Esophagus muscularis mucosa (tissue), 4 donors: Measurements from ENCODE around the gene PRPF38B. TPM values are rescaled to one million over a fixed set of nuclear protein-coding genes. Genes with fewer than 3 reads are reported as not detected.

Experiments used
- DNase-seq: peaks from one replicate; pipeline ENCODE4 v3.0.0-alpha.2; 2017; ENCODE audit errors: extremely low spot score
- H3K27ac ChIP-seq, 4 donors: fragments of 200-600 bp; sonication (generic); replicated peaks in 1 of 4; 1 replicate in 3 of 4; 2 replicates in 1 of 4; pipeline ENCODE4 v1.5.1; 2016 to 2019; ENCODE audit warnings: mild to moderate bottlenecking in 1 of 4
- H3K27me3 ChIP-seq, 4 donors: fragments of 200-600 bp; sonication (generic); one replicate each; pipeline versions ENCODE4 v1.5.1 to v1.6.0; 2016 to 2019
- H3K36me3 ChIP-seq, 4 donors: fragments of 200-600 bp; sonication (generic); one replicate each; pipeline ENCODE4 v1.5.1; 2016 to 2019
- H3K4me1 ChIP-seq, 4 donors: fragments of 200-600 bp; sonication (generic); one replicate each; pipeline ENCODE4 v1.5.1; 2016 to 2019
- H3K4me3 ChIP-seq, 4 donors: fragments of 200-600 bp; sonication (generic); 1 replicate in 2 of 4; 2 replicates in 2 of 4; pipeline ENCODE4 v1.5.1; 2016 to 2019; ENCODE audit warnings: mild to moderate bottlenecking in 4 of 4, moderate library complexity in 1 of 4
- H3K9me3 ChIP-seq, 4 donors: fragments of 200-600 bp; sonication (generic); 1 replicate in 3 of 4; 2 replicates in 1 of 4; pipeline ENCODE4 v1.5.1; 2016 to 2019
- CTCF ChIP-seq, 3 experiments: fragments of 200-600 bp in 2 of 3; fragments of 450-650 bp in 1 of 3; sonication (generic) in 2 of 3; IDR thresholded peaks; one replicate each; pipeline ENCODE4 v1.5.1; 2017 to 2019; ENCODE audit warnings: antibody characterized with exemption in 3 of 3, mild to moderate bottlenecking in 2 of 3, moderate library complexity in 1 of 3
- EP300 ChIP-seq: sonication (generic); formaldehyde crosslinking; IDR thresholded peaks from one replicate; pipeline ENCODE4 v1.6.1; 2017; ENCODE audit warnings: antibody characterized with exemption
- POLR2A ChIP-seq: fragments of 450-650 bp; IDR thresholded peaks from one replicate; pipeline ENCODE4 v1.6.1; 2017; ENCODE audit warnings: antibody characterized with exemption, moderate library complexity, mild to moderate bottlenecking, low read depth
- POLR2AphosphoS5 ChIP-seq, 2 donors: sonication (generic); formaldehyde crosslinking; IDR thresholded peaks; one replicate each; pipeline ENCODE4 v1.6.1; 2017; ENCODE audit warnings: antibody characterized with exemption in 2 of 2
- WGBS: methylation state at CpG from one replicate; pipeline ENCODE4 v1.1.5; 2018; 5-methylcytosine and 5-hydroxymethylcytosine counted together
- intact Hi-C: fragments of 100-400 bp; cut with DNase I; formaldehyde crosslinking; loops from one replicate; pipeline ENCODE4 v1.15.1; 2023
- total RNA-seq, 4 donors: library from RNA; depleted of rRNA; stranded (reverse); fragments of >200 nt; gene quantifications; one replicate each; pipeline versions ENCODE4 v1.1.0 to v1.2.1, GENCODE V29; 2016

The PRPF38B gene
- total RNA-seq, 4 donors from 2014 or later, result 15.9 to 32.4 (median 16.9) TPM

DNA sequence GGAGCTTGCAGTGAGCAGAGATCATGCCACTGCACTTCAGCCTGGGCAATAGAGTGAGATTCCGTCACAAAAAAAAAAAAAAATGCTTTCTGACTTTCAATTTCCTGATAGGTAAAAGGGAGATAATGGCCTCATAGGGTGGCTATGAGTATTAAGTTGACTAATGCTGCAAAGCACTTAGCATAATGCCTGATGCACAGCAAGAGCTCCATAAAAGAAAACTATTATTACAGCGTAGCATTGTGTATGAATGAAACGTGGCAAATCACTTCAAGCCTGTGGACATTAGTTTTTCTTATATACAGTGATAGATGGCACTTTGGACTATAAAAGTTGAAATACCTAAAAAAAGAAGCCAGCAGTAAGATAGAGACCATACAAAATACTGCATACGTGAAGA lies 37.4 kb downstream of the PRPF38B start:
- H3K36me3 ChIP-seq, result no peaks in the 10 kb centered on the region
- TF ChIP-seq POLR2AphosphoS5 (IDR thresholded peaks at IDR 0.05), result no peak
- TF ChIP-seq EP300, result no peak
- TF ChIP-seq POLR2A, result no peak
- no peak for TF ChIP-seq CTCF (IDR thresholded peaks at IDR 0.05)
- no peaks in the 10 kb centered on the region for H3K9me3 ChIP-seq
- no peak for DNase-seq
- no peaks in the 10 kb centered on the region for H3K27me3 ChIP-seq
- WGBS, result 93% methylated on average over 4 of the region's 4 CpGs
- no peak overlapping the region for H3K4me3 ChIP-seq
- no peak overlapping the region for H3K27ac ChIP-seq
- H3K4me1 ChIP-seq, result no peaks in the 10 kb centered on the region
- intact Hi-C loops, result no loop called here

DNA sequence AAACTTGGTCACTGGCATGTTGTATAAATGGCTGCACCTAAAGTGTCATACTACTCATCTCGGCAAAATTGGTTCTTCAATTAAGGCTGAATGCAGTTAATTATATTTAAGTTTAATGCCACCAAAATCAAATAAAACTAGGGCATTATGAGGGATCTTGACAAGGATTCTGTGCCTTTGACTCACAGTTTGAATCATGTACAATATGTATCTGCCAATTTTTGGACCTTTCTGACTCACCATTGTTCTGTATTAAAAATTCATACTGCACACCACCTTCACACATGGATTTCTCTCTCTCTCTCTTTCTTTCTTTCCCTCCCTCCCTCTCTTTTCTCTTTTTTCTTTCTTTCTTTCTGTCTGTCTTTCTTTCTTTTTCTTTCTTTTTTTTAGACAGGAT lies 40.3 kb downstream of the PRPF38B start:
- Histone ChIP-seq H3K9me3 (no peaks in the 10 kb centered on the region), H3K27me3 (no peaks in the 10 kb centered on the region), H3K27ac (no peak overlapping the region), H3K4me1 (no peaks in the 10 kb centered on the region), H3K36me3 (no peaks in the 10 kb centered on the region), H3K4me3 (no peak overlapping the region)
- 93% methylated on average over 1 of the region's 1 CpG for WGBS
- no peak for TF ChIP-seq POLR2A
- TF ChIP-seq EP300, result no peak
- no peak for TF ChIP-seq POLR2AphosphoS5 (IDR thresholded peaks at IDR 0.05)
- no peak for TF ChIP-seq CTCF (IDR thresholded peaks at IDR 0.05)
- intact Hi-C loops, result no loop called here
- no peak for DNase-seq

DNA sequence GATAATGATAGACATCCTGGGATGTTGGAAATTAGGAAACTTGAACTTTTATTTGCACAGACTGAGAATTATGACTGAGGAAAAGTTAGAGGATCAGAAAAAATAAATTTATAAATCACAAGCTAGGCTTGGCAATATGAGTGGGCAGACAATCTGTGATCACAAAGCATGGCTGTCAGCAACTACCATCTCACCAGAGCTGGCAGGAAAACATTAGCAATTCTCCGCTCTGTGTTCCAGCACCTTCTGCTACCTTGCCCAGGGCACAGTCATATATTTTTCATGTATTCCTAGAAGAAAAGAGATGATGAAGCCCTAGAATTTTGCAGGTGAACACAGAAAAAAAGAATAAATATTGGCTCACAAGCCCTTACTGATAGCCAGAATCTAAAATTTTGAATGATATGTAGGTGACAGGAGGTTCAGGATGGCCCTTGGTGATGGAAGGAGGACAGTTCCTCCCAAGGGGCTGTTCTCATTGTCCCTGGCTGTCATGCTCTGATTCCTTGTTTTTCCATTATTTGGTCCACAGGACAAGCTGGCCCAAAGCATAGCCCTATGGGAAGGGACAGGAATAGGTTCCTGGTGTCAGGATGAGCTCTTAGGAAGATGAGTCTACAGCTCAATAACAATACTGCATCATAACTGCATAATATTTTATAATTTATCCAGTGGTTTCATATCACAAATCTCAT lies 42.2 kb downstream of the PRPF38B start:
- H3K4me3 ChIP-seq, result no peak overlapping the region
- DNase-seq, result no peak
- TF ChIP-seq POLR2AphosphoS5 (IDR thresholded peaks at IDR 0.05), result no peak
- no peak for TF ChIP-seq EP300
- TF ChIP-seq POLR2A, result no peak
- TF ChIP-seq CTCF (IDR thresholded peaks at IDR 0.05), result no peak
- intact Hi-C loops, result no loop called here
- no peaks in the 10 kb centered on the region for H3K4me1 ChIP-seq
- no peak overlapping the region for H3K27ac ChIP-seq
- H3K36me3 ChIP-seq, result no peaks in the 10 kb centered on the region
- no peaks in the 10 kb centered on the region for H3K9me3 ChIP-seq
- peaks cover 0 to 8% (median 0%) of the 10 kb centered on the region in 4 donors for H3K27me3 ChIP-seq
- WGBS, result 95% methylated on average over 1 of the region's 1 CpG

- H3K27me3 ChIP-seq, result peaks cover 0 to 8% (median 0%) of the 10 kb centered on the region in 4 donors
- DNase-seq, result no peak
- no peak overlapping the region for H3K27ac ChIP-seq
- intact Hi-C loops, result no loop called here
- WGBS, result 64% methylated on average over 6 of the region's 6 CpGs
- TF ChIP-seq CTCF (IDR thresholded peaks at IDR 0.05) (no peak), POLR2A (no peak), POLR2AphosphoS5 (IDR thresholded peaks at IDR 0.05) (no peak), EP300 (no peak)
- no peaks in the 10 kb centered on the region for H3K4me1 ChIP-seq
- no peaks in the 10 kb centered on the region for H3K9me3 ChIP-seq
- H3K36me3 ChIP-seq, result no peaks in the 10 kb centered on the region
- no peak overlapping the region for H3K4me3 ChIP-seq
Measured at GRCh38 chr1:108742253-108742652, 50.1 kb downstream of the PRPF38B start.

DNA sequence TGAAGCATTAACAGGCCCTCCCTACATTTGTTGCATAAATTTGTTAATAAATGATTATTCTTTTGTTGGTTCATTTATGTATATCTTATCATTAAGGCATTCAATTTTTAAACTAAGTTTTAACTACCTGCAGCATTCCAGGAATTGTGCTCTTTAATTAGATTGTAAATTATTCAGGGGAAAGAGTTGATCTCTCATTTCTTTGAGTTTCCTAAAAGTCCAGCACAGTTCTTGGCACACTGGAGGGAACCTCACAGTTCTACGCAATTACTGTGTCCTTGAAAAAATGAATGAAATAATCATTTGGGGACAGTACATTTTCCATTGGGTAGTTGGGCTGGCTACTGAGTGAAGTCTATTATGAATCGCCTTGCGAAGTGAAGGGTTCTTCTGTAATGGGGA lies 53.9 kb downstream of the PRPF38B start:
- TF ChIP-seq CTCF (IDR thresholded peaks at IDR 0.05) (no peak), POLR2A (no peak), POLR2AphosphoS5 (IDR thresholded peaks at IDR 0.05) (no peak), EP300 (no peak)
- intact Hi-C loops, result loop anchor here (2.0 to 5.0 kb wide), 3 partner anchors 53 to 151 kb away; partner anchors contain the start of genes GPSM2 and PRPF38B
- H3K4me3 ChIP-seq, result peak overlapping the region; percentile 84 to 94 (median 89)
- no peaks in the 10 kb centered on the region for H3K9me3 ChIP-seq
- peaks cover 0 to 3% (median 0%) of the 10 kb centered on the region in 4 donors for H3K36me3 ChIP-seq
- no peaks in the 10 kb centered on the region for H3K27me3 ChIP-seq
- H3K27ac ChIP-seq, result peak overlapping the region; percentile 97 to 99 (median 98)
- no peak for DNase-seq
- WGBS, result 48% methylated on average over 3 of the region's 3 CpGs
- H3K4me1 ChIP-seq, result peaks cover 10 to 36% (median 26%) of the 10 kb centered on the region in 4 donors
